HEK293T (cell line): ENCODE data around the gene LIN7A.

Source experiments
- ARNT ChIP-seq: fragments of 450-650 bp; IDR thresholded peaks from 2 replicates; pipeline ENCODE4 v1.6.1; 2017; ENCODE audit warnings: mild to moderate bottlenecking
- BHLHE40 ChIP-seq: fragments of 450-650 bp; IDR thresholded peaks from 2 replicates; pipeline ENCODE4 v1.6.1; 2016; ENCODE audit warnings: mild to moderate bottlenecking, moderate library complexity, borderline replicate concordance
- CTBP1 ChIP-seq: fragments of 450-650 bp; IDR thresholded peaks from 2 replicates; pipeline ENCODE4 v1.6.1; 2016; ENCODE audit warnings: borderline replicate concordance
- ELF4 ChIP-seq: fragments of 450-650 bp; IDR thresholded peaks from 2 replicates; pipeline ENCODE4 v1.6.1; 2017; ENCODE audit warnings: antibody characterized with exemption
- FOXA1 ChIP-seq: fragments of 450-650 bp; IDR thresholded peaks from 2 replicates; pipeline ENCODE4 v1.6.1; 2016; ENCODE audit warnings: mild to moderate bottlenecking
- FOXK2 ChIP-seq: fragments of 450-650 bp; IDR thresholded peaks from 2 replicates; pipeline ENCODE4 v1.6.1; 2016; ENCODE audit warnings: mild to moderate bottlenecking
- FOXM1 ChIP-seq: fragments of 450-650 bp; IDR thresholded peaks from 2 replicates; pipeline ENCODE4 v1.6.1; 2017; ENCODE audit warnings: mild to moderate bottlenecking, borderline replicate concordance
- HDGF ChIP-seq: fragments of 450-650 bp; IDR thresholded peaks from 2 replicates; pipeline ENCODE4 v1.6.1; 2017; ENCODE audit warnings: antibody characterized with exemption, borderline replicate concordance
- L3MBTL2 ChIP-seq: fragments of 450-650 bp; conservative IDR thresholded peaks from 2 replicates; pipeline ENCODE4 v1.6.1; 2016; ENCODE audit warnings: mild to moderate bottlenecking
- LEF1 ChIP-seq: fragments of 450-650 bp; IDR thresholded peaks from 2 replicates; pipeline ENCODE4 v1.6.1; 2017; ENCODE audit warnings: mild to moderate bottlenecking, borderline replicate concordance
- SP1 ChIP-seq: fragments of 450-650 bp; IDR thresholded peaks from 2 replicates; pipeline ENCODE4 v1.6.1; 2017
- SUZ12 ChIP-seq: fragments of 450-650 bp; IDR thresholded peaks from 2 replicates; pipeline ENCODE4 v1.6.1; 2016; ENCODE audit warnings: mild to moderate bottlenecking
- TARDBP ChIP-seq: fragments of 450-650 bp; IDR thresholded peaks from 2 replicates; pipeline ENCODE4 v1.6.1; 2016
- TF ChIP-seq, protein P1 (sequence below): fragments of 450-650 bp; IDR thresholded peaks from 2 replicates; pipeline ENCODE4 v1.6.1; 2016

DNA sequence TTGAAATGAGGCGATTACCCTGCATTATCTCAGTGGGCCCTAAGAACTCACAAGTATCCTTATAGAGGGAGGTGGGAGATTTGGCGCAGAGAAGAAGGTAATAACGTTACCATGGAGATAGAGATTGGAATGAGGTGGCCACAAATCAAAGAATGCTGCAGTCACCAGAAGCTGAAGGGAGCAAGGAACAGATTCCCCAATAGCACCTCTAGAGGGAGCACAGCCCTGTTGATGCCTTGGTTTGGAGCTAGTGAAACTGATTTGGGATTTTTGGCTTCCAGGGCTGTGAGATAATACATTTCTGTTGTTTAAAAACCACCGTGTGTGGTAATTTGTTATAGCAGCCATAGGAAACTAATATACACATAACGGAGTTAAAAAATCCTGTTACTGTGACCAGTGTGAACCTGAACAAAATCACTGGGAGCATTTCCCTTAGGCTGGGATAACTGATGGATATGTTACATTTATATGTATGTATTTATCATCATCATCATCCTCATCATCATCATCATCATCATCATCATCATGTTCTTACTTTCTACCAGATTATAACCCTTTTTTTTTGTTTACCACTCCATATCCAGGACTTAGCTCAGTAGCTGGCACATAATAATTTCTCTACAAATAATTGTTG, 100.3 kb downstream of the LIN7A start:
- TF ChIP-seq HDGF (no peak), TARDBP (no peak), CTBP1 (no peak), SUZ12 (no peak), BHLHE40 (no peak), L3MBTL2 (no peak), FOXK2 (no peak), ELF4 (no peak), ARNT (no peak), FOXM1 (no peak), SP1 (no peak), FOXA1 (no peak), LEF1 (no peak)
- TF ChIP-seq, protein P1, sequence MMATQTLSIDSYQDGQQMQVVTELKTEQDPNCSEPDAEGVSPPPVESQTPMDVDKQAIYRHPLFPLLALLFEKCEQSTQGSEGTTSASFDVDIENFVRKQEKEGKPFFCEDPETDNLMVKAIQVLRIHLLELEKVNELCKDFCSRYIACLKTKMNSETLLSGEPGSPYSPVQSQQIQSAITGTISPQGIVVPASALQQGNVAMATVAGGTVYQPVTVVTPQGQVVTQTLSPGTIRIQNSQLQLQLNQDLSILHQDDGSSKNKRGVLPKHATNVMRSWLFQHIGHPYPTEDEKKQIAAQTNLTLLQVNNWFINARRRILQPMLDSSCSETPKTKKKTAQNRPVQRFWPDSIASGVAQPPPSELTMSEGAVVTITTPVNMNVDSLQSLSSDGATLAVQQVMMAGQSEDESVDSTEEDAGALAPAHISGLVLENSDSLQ, result peak; percentile 56
